Measurements from ENCODE around the gene PKDCC. TPM values are rescaled to one million over a fixed set of nuclear protein-coding genes. Genes with fewer than 3 reads are reported as not detected.

PKDCC gene
- total and polyA plus RNA-seq, 2 of the 13 experiments (the other 11 are each of a cell fraction or from before 2014, with no cell fraction given), result 52.6 to 58.8 TPM

- TF ChIP-seq NR0B2 (CRISPR knock-in tag; IDR thresholded peaks at IDR 0.05), result peak; percentile 15; the same call in 1 of the 2 replicates
- peak; percentile 27 for TF ChIP-seq HNRNPK (IDR thresholded peaks at IDR 0.05; ENCODE audit: low read depth, low read length, poor library complexity, severe bottlenecking)
- no peak for TF ChIP-seq ZNF414 (CRISPR knock-in tag; IDR thresholded peaks at IDR 0.05)
- TF ChIP-seq MEF2D (CRISPR knock-in tag; IDR thresholded peaks at IDR 0.05), result 0 out of 2 replicates have a peak, but pooled peaks have one; percentile 56
- TF ChIP-seq ZNF138 (CRISPR knock-in tag; IDR thresholded peaks at IDR 0.05; ENCODE audit: low read depth), result no peak
- TF ChIP-seq ZNF275 (CRISPR knock-in tag; IDR thresholded peaks at IDR 0.05; ENCODE audit: borderline replicate concordance), result peak; percentile 73; the same call in 1 of the 2 replicates
- TF ChIP-seq YY1 (IDR thresholded peaks at IDR 0.05; ENCODE audit: insufficient read depth, insufficient replicate concordance, low read depth, low read length), result no peak
- TF ChIP-seq ZNF350 (CRISPR knock-in tag; IDR thresholded peaks at IDR 0.05; ENCODE audit: borderline replicate concordance, low read depth), result no peak
- no peak for TF ChIP-seq HMGXB3 (CRISPR knock-in tag; IDR thresholded peaks at IDR 0.05; ENCODE audit: borderline replicate concordance)
- TF ChIP-seq PCBP1 (IDR thresholded peaks at IDR 0.05; ENCODE audit: borderline replicate concordance, low read depth, low read length), result no peak
- TF ChIP-seq ZNF691 (CRISPR knock-in tag; IDR thresholded peaks at IDR 0.05; ENCODE audit: borderline replicate concordance, low read depth), result no peak; the same call in 1 of the 2 replicates
- peak; percentile 36; the same call in 1 of the 2 replicates for TF ChIP-seq CREBL2 (CRISPR knock-in tag; IDR thresholded peaks at IDR 0.05; ENCODE audit: borderline replicate concordance)
- no peak for TF ChIP-seq DMAP1 (CRISPR knock-in tag; IDR thresholded peaks at IDR 0.05)
- TF ChIP-seq NPAS2 (CRISPR knock-in tag; IDR thresholded peaks at IDR 0.05; ENCODE audit: borderline replicate concordance), result no peak
- TF ChIP-seq ZNF710 (CRISPR knock-in tag; IDR thresholded peaks at IDR 0.05; ENCODE audit: borderline replicate concordance), result no peak
These were observed 739 bp downstream of the PKDCC start (continued) for GRCh38 chr2:42048299-42049220.

Measured in HepG2 (cell line).